Common myeloid progenitor, CD34-positive (primary cell): Measurements from ENCODE around the gene EXO5.
A peak's percentile ranks its signal among the peaks of the same experiment; 100 is the strongest.
"Not testable (repeated sequence)": the region's sequence is repeated elsewhere in the genome, so short reads cannot be mapped to it uniquely, and the experiment has no call there.

Experiments
- CTCF ChIA-PET: fragments of 350-600 bp; sonication (Branson Sonifier 250); formaldehyde crosslinking; loops from one replicate; lab custom pipeline; 2021; ENCODE audit warnings: antibody characterized with exemption; lab: Charles Lee
- POLR2A ChIA-PET: fragments of 350-600 bp; sonication (Branson Sonifier 250); formaldehyde crosslinking; loops from one replicate; lab custom pipeline; 2021; ENCODE audit warnings: antibody characterized with exemption; lab: Charles Lee
- DNase-seq, 3 donors: peaks; one replicate each; pipeline versions ENCODE4 v3.0.0 to v3.0.0-alpha.2; 2013
- H3K27ac ChIP-seq, 2 experiments: 1 replicate in 1 of 2; 2 replicates in 1 of 2; pipeline ENCODE4 v1.7.0; 2013; ENCODE audit warnings: inconsistent platforms in 2 of 2, low read length in 2 of 2, mild to moderate bottlenecking in 2 of 2, low read depth in 1 of 2, moderate library complexity in 1 of 2; ENCODE audit not compliant: severe bottlenecking in 2 of 2, insufficient read depth in 1 of 2, poor library complexity in 1 of 2
- H3K27me3 ChIP-seq, 5 experiments: replicated peaks in 2 of 5; 1 replicate in 3 of 5; 2 replicates in 2 of 5; pipeline versions ENCODE4 v1.6.1 to v1.7.0; 2013; ENCODE audit warnings: low read length in 4 of 5, mild to moderate bottlenecking in 2 of 5, moderate library complexity in 2 of 5, inconsistent platforms in 1 of 5; ENCODE audit not compliant: insufficient read depth in 5 of 5, control insufficient read depth in 4 of 5
- H3K36me3 ChIP-seq, 4 experiments: 1 replicate in 2 of 4; 2 replicates in 2 of 4; pipeline versions ENCODE4 v1.6.1 to v1.7.0; 2013; ENCODE audit warnings: low read length in 3 of 4, control low read depth in 1 of 4, mild to moderate bottlenecking in 1 of 4; ENCODE audit not compliant: control insufficient read depth in 4 of 4, insufficient read depth in 4 of 4
- H3K4me1 ChIP-seq, 4 experiments: 1 replicate in 3 of 4; 2 replicates in 1 of 4; pipeline versions ENCODE4 v1.6.1 to v1.7.1; 2013; ENCODE audit warnings: low read length in 3 of 4, mild to moderate bottlenecking in 3 of 4, control low read depth in 1 of 4, inconsistent platforms in 1 of 4, moderate library complexity in 1 of 4; ENCODE audit not compliant: control insufficient read depth in 4 of 4, insufficient read depth in 4 of 4; ENCODE audit errors: control extremely low read depth in 1 of 4
- H3K4me3 ChIP-seq, 7 experiments: 1 replicate in 4 of 7; 2 replicates in 3 of 7; pipeline versions ENCODE4 v1.5.1 to v1.7.0; 2013; ENCODE audit warnings: mild to moderate bottlenecking in 7 of 7, low read length in 6 of 7, moderate library complexity in 6 of 7, inconsistent platforms in 2 of 7, low read depth in 2 of 7, control low read depth in 1 of 7; ENCODE audit not compliant: insufficient read depth in 4 of 7, control insufficient read depth in 1 of 7; ENCODE audit errors: extremely low read depth in 1 of 7
- H3K9me3 ChIP-seq, 5 experiments: 1 replicate in 4 of 5; 2 replicates in 1 of 5; pipeline versions ENCODE4 v1.6.1 to v1.7.1; 2013; ENCODE audit warnings: low read length in 4 of 5, mild to moderate bottlenecking in 2 of 5, inconsistent platforms in 1 of 5, low read depth in 1 of 5, moderate library complexity in 1 of 5; ENCODE audit not compliant: control insufficient read depth in 4 of 5, insufficient read depth in 2 of 5; ENCODE audit errors: control extremely low read depth in 1 of 5
- WGBS: methylation state at CpG from one replicate; pipeline ENCODE4 v1.1.5; 2013; ENCODE audit not compliant: insufficient coverage; 5-methylcytosine and 5-hydroxymethylcytosine counted together

EXO5 gene

GRCh38 chr1:40478276-40478675 is 30.3 kb upstream of the EXO5 start:
- H3K9me3 ChIP-seq, result peaks cover 3 to 43% (median 23%) of the 10 kb centered on the region in 5 experiments
- ChIA-PET POLR2A (interaction anchor here (0.6 to 0.9 kb wide), 2 partner anchors 114 to 254 kb away, joined by 4 to 6 read pairs; no protein-coding TSS in a partner anchor), CTCF (interaction anchor here (0.8 to 1.5 kb wide), 4 partner anchors 9 to 23 kb away, joined by 3 to 8 read pairs (median 4); no protein-coding TSS in a partner anchor)
- 100% methylated on average over 2 of the region's 2 CpGs for WGBS
- no peak overlapping the region for H3K27ac ChIP-seq
- H3K4me3 ChIP-seq, result peak overlapping the region in 6 of 7 experiments; percentile 64 to 93 (median 74)
- H3K27me3 ChIP-seq, result no peaks in the 10 kb centered on the region
- H3K4me1 ChIP-seq, result peaks cover 3 to 13% (median 7%) of the 10 kb centered on the region in 4 experiments
- DNase-seq, result no peak
- peaks cover 9 to 36% (median 22%) of the 10 kb centered on the region in 4 experiments for H3K36me3 ChIP-seq

GRCh38 chr1:40479156-40479555 is 29.4 kb upstream of the EXO5 start:
- Histone ChIP-seq H3K9me3 (peaks cover 3 to 44% (median 27%) of the 10 kb centered on the region in 5 experiments), H3K27ac (no peak overlapping the region), H3K27me3 (no peaks in the 10 kb centered on the region), H3K4me1 (peaks cover 3 to 13% (median 7%) of the 10 kb centered on the region in 4 experiments), H3K36me3 (peaks cover 11 to 44% (median 24%) of the 10 kb centered on the region in 4 experiments), H3K4me3 (no peak overlapping the region)
- no peak for DNase-seq
- ChIA-PET CTCF (interaction anchor here (1.0 to 1.5 kb wide), 2 partner anchors 20 to 22 kb away, joined by 3 to 8 read pairs; no protein-coding TSS in a partner anchor), POLR2A (no interaction called here)
- 100% methylated on average over 3 of the region's 4 CpGs for WGBS

- Histone ChIP-seq H3K27me3 (no peaks in the 10 kb centered on the region), H3K4me1 (no peaks in the 10 kb centered on the region), H3K27ac (no peak overlapping the region), H3K36me3 (peaks cover 32 to 76% (median 36%) of the 10 kb centered on the region in 4 experiments), H3K4me3 (no peak overlapping the region), H3K9me3 (peaks cover 29 to 70% (median 40%) of the 10 kb centered on the region in 5 experiments)
- peak in 1 of 3 donors; percentile 19 for DNase-seq
- POLR2A ChIA-PET, result interaction anchor here (0.8 kb wide), 1 partner anchor 24 kb away, joined by 3 read pairs; no protein-coding TSS in a partner anchor
- 73% methylated on average over 1 of the region's 4 CpGs for WGBS
- CTCF ChIA-PET, result no interaction called here
Measured at GRCh38 chr1:40495315-40495903, 13.2 kb upstream of the EXO5 start.

DNA sequence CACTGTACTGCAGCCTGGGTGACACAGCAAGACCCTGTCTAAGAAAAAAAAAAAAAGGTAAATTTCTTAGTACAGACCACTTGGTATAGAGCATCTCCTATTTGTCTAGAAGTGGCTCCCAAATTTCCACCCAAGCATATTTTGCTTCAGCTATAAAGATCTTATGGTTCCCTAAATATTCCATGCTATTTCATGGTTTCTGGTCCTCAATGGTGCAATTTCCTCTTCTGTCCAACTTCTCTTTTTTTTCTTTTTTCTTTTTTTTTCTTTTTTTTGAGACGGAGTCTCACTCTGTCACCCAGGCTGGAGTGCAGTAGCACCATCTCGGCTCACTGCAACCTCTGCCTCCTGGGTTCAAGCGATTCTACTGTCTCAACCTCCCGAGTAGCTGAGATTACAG is 5.9 kb upstream of the EXO5 start:
- H3K27ac ChIP-seq, POLR2A ChIA-PET, H3K4me1 ChIP-seq, H3K4me3 ChIP-seq, H3K27me3 ChIP-seq: not testable (repeated sequence)
- CTCF ChIA-PET, result interaction anchor here (1.9 to 2.6 kb wide), 2 partner anchors 15 to 24 kb away, joined by 6 to 8 read pairs; no protein-coding TSS in a partner anchor
- peaks cover 3 to 33% (median 7%) of the 10 kb centered on the region in 4 experiments for H3K36me3 ChIP-seq
- DNase-seq, result peak in 2 of 3 donors; percentile 17 to 24
- WGBS, result no CpG with 5 or more reads among the region's 4 CpGs
- peaks cover 5 to 64% (median 43%) of the 10 kb centered on the region in 5 experiments for H3K9me3 ChIP-seq

DNA sequence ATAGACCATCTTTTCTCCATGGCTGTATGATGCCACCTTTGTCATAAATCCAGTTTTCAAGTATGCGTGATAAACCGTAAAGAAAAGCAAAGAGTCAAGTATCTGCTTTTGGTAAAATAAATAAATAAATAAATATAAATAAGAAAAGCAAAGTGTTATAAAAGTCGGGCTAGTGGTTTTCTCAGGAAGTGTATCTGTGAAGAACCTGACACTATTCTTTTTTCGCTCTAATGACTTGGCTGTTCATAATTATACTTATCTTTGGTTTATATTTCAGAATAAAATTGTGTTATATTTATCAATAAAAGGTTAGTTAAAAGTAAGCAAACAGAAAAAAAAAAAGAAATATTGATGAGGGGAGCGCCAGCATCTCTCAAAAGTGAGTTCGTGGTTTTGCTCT is 594 bp upstream of the EXO5 start:
- peak overlapping the region in 1 of 2 experiments; percentile 66 for H3K27ac ChIP-seq
- DNase-seq, result peak in 1 of 3 donors; percentile 31
- WGBS, result 21% methylated on average over 2 of the region's 6 CpGs
- POLR2A ChIA-PET, result no interaction called here
- no peaks in the 10 kb centered on the region for H3K27me3 ChIP-seq
- H3K36me3 ChIP-seq, result peaks cover 0 to 20% (median 7%) of the 10 kb centered on the region in 4 experiments
- peak overlapping the region; percentile 48 to 89 (median 75) for H3K4me3 ChIP-seq
- peaks cover 2 to 14% (median 8%) of the 10 kb centered on the region in 4 experiments for H3K4me1 ChIP-seq
- CTCF ChIA-PET, result interaction anchor here (0.9 to 1.8 kb wide), 2 partner anchors 8 to 24 kb away, joined by 3 to 4 read pairs; no protein-coding TSS in a partner anchor
- H3K9me3 ChIP-seq, result peaks cover 5 to 40% (median 20%) of the 10 kb centered on the region in 5 experiments

- POLR2A ChIA-PET, result interaction anchor here (0.6 kb wide), 1 partner anchor 24 kb away, joined by 3 read pairs; no protein-coding TSS in a partner anchor
- CTCF ChIA-PET, result no interaction called here
- H3K4me3 ChIP-seq, result no peak overlapping the region
- no peaks in the 10 kb centered on the region for H3K4me1 ChIP-seq
- peaks cover 4 to 14% (median 9%) of the 10 kb centered on the region in 4 experiments for H3K36me3 ChIP-seq
- no peak for DNase-seq
- no peak overlapping the region for H3K27ac ChIP-seq
- WGBS, result no CpG with 5 or more reads among the region's 2 CpGs
- no peaks in the 10 kb centered on the region for H3K27me3 ChIP-seq
- peaks cover 8 to 67% (median 42%) of the 10 kb centered on the region in 5 experiments for H3K9me3 ChIP-seq
Measured at GRCh38 chr1:40519517-40519916, 10.9 kb downstream of the EXO5 start.
